ENCODE data around the gene RARG. TPM values are rescaled to one million over a fixed set of nuclear protein-coding genes. Genes with fewer than 3 reads are reported as not detected.

The RARG gene
- total and polyA plus RNA-seq, 2 donors (not counting 1 experiment from before 2014, with no cell fraction given) = 8.8 to 15.0 TPM

GRCh38 chr12:53191096-53191884 is 40.7 kb downstream of the RARG start:
- TF ChIP-seq EZH2 (IDR thresholded peaks at IDR 0.05; ENCODE audit: borderline replicate concordance, insufficient read depth, low read depth, low read length, poor library complexity, severe bottlenecking) = no peak
- no peak for TF ChIP-seq CTCF (IDR thresholded peaks at IDR 0.05)
- Histone ChIP-seq H3K4me2 (replicated peaks; ENCODE audit: low read depth, low read length, poor library complexity, severe bottlenecking) (no peak overlapping the region), H3K27ac (ENCODE audit: low read length in 2 of 2) (no peak overlapping the region), H3K79me2 (ENCODE audit: control insufficient read depth, insufficient read depth, low read length) (peaks cover 3% of the 10 kb centered on the region), H3K27me3 (replicated peaks in 1 of 4; ENCODE audit: control extremely low read depth in 1 of 4, control insufficient read depth in 3 of 4, insufficient read depth in 4 of 4, low read length in 3 of 4) (no peaks in the 10 kb centered on the region), H3K9ac (ENCODE audit: low read length) (no peak overlapping the region), H3K36me3 (replicated peaks in 1 of 2; ENCODE audit: control extremely low read depth in 1 of 2, control insufficient read depth in 1 of 2, extremely low read depth in 1 of 2, insufficient read depth in 2 of 2, low read length in 1 of 2) (peaks cover 4 to 81% of the 10 kb centered on the region in 2 experiments), H3K4me3 (ENCODE audit: control extremely low read depth in 1 of 5, extremely low read depth in 1 of 5, insufficient read depth in 1 of 5, low read depth in 2 of 5, low read length in 4 of 5) (no peak overlapping the region), H3K4me1 (ENCODE audit: control insufficient read depth in 2 of 2, insufficient read depth in 2 of 2, low read length in 2 of 2) (no peaks in the 10 kb centered on the region), H2AFZ (ENCODE audit: insufficient read depth, low read depth, low read length, poor library complexity, severe bottlenecking) (no peak overlapping the region), H4K20me1 (ENCODE audit: control insufficient read depth, insufficient read depth, low read length, poor library complexity, severe bottlenecking) (peaks cover 46% of the 10 kb centered on the region), H3K9me3 (ENCODE audit: control extremely low read depth in 1 of 3, control insufficient read depth in 2 of 3, insufficient read depth in 1 of 3, low read length in 2 of 3) (no peaks in the 10 kb centered on the region)
- Mint-ChIP-seq H3K27ac (peak overlapping the region; percentile 10), H3K27me3 (no peaks in the 10 kb centered on the region), H3K4me3 (no peak overlapping the region), H3K9me3 (ENCODE audit: insufficient read depth) (no peaks in the 10 kb centered on the region), H3K4me1 (peaks cover 8% of the 10 kb centered on the region)
- POLR2A ChIA-PET = interaction anchor here (1.1 to 1.8 kb wide), 3 partner anchors 9 to 10 kb away, joined by 3 to 8 read pairs (median 3); partner anchors contain the start of genes CSAD and ZNF740
- WGBS (ENCODE audit: insufficient coverage) = 94% methylated on average over 8 of the region's 11 CpGs
- intact Hi-C loops (cut with micrococcal nuclease) = no loop called here
- CTCF ChIA-PET = interaction anchor here (0.6 to 7.7 kb wide), 8 partner anchors 8 to 396 kb away, joined by 3 to 84 read pairs (median 6); partner anchors contain the start of genes CSAD and ZNF740
- DNase-seq (peak; percentile 18), ATAC-seq (ENCODE audit: low read depth) (no peak)

All from B cell (primary cell).